Fibroblast of upper back skin (primary cell): ENCODE measurements around the gene COMP.

Experiments
- DNase-seq: peaks from one replicate; pipeline ENCODE4 v3.0.0-alpha.2; 2013

The COMP gene

DNA sequence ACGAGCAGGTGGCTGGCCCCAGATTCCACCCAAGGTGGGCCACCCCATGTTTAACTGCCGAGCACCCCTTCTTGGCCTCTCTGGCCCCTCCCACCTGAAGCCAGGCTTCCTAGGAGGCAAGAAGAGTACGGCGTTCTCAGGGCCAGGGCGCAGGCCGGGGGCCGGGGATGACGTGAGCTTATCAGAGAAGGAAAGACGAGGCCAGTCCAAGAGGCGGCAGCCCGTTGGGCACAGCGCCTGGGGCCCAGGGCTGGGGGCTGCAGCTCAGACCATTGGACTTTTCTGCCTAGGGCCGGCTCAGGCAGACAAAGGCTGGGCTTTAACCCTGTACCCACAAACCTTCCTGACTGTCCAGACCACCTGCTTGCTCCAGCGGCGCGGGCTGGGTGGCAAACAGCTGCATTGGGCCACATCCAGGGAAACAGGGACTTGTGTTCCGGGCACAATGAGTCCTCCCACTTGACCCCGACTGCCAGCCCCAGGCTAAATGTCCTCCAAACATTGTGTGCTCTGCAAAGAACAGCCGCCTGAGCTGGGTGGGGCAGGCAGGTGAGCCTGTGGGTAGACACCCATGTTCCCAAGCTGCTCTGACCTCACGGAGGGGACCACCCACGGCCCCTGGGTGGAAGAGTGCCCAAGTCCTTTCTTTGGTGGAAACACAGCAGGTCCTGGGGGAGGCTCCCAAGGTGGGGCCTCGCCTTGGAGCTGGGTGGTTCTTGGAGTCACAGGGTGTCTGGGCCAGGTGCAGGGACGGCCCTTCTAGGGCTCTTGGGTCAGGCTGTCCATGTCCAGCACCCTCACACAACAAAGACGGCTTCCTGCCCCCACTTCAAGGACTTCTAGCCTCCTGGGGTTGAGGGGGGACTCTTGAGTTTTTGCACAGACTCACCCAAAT lies 21.9 kb downstream of the COMP start:
- DNase-seq, result no peak

DNA sequence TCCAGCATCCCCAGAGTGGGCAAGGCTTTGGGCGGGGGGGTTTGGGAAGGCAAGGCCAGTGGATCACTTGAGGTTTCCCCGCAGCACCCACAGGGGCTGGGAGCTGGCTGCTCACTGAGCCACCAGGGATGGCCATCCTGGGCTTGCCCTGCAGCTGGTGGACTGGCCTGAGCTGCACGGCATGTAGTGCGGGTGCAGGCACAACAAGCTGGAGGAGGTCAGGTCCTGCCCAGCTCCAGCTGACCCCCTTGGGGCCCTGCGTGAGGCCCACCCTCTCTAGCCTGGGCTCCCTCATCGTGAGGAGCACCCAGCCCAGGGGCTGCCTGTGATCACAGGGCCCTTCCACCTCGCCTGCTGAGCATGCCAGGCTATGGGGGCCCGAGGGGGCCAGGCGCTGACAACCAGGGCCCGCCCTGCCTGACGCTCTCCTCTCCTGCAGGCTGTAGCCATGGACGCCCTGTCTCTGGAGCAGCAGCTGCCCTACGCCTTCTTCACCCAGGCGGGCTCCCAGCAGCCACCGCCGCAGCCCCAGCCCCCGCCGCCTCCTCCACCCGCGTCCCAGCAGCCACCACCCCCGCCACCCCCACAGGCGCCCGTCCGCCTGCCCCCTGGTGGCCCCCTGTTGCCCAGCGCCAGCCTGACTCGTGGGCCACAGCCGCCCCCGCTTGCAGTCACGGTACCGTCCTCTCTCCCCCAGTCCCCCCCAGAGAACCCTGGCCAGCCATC lies 22.9 kb downstream of the COMP start:
- no peak for DNase-seq

DNA sequence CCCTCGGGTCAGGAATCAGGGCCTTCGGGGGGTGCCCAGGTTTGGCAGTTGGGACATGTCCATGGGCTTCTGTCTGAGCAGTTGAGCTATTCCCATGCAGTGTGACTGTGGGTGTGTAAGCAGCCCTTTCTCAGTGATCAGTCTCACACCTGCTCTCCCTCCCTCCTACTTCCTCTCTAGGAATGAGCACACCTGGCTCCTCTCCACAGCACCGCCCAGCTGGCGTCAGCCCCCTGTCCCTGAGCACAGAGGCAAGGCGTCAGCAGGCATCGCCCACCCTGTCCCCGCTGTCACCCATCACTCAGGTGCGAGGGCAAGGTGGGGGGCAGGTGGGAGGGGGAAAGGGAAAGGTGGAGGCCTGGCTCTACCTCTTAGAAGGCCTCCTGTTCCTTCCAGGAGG lies 25.9 kb downstream of the COMP start:
- no peak for DNase-seq

DNA sequence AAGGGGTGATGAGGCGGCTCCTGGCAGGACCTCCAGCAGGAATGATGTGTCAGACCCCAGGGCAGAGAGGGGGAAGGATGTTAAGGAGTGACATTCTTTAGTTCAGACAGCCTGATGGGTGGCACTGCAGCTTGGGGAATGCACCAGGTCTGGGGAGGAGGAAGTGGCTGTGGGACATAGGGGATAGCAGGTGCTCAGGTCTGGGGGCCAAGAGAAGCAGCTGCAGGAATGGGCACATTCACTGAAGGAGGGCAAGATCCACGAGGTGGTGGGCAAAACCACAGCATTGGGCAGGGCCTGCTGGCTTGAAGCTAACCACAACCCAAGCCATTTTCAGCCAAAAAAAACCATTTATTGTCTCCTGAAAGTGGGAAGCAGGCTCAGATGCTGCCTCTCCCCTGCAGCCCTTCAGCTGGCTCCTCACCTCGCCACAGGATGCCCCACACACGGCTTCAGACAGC lies 26.5 kb downstream of the COMP start:
- DNase-seq, result peak; percentile 23

DNA sequence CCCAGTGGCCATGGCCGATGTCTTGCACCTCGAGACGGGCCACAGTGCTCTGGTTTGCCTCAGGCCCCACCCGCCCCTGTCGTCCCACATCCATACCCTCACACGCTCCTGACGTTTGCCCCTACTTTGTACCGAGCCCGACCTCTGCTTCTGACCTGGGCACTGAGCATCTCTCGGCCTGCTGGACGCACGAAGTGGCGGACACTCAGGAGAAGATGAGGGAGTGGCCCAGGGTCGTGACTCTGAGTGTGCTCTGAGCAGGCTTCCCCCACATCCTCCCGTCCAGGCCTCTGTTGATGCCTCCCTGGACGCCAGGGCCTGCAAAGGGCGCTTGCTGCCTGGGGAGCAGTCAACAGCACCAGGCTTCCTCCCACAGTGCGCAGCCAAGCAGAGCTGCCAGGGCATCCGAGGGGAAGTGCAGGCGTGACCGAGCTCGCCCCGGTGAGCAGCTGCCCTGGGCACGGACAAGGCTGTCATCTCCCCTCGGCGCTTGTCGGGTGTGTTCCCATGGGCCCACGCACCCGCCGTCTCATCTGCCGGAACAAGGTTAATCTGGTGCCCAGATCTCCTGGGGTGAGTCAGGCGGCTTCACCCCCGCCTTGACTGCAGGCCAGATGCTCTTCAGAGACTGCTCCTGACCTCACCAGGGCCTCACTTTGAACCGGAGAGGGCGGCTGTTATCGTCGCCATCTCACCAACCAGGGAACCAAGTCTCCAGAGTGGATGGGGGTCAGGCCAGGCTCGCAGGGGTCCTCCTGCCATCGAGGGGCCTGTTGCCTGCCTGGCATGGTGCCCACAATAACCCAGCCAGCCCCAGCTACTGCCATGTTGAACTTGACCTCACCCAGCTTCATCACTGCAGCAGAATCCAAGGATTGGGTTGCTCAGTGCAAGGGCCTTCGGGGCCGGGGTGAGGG lies 27.2 kb downstream of the COMP start:
- DNase-seq, result peak; percentile 34

DNA sequence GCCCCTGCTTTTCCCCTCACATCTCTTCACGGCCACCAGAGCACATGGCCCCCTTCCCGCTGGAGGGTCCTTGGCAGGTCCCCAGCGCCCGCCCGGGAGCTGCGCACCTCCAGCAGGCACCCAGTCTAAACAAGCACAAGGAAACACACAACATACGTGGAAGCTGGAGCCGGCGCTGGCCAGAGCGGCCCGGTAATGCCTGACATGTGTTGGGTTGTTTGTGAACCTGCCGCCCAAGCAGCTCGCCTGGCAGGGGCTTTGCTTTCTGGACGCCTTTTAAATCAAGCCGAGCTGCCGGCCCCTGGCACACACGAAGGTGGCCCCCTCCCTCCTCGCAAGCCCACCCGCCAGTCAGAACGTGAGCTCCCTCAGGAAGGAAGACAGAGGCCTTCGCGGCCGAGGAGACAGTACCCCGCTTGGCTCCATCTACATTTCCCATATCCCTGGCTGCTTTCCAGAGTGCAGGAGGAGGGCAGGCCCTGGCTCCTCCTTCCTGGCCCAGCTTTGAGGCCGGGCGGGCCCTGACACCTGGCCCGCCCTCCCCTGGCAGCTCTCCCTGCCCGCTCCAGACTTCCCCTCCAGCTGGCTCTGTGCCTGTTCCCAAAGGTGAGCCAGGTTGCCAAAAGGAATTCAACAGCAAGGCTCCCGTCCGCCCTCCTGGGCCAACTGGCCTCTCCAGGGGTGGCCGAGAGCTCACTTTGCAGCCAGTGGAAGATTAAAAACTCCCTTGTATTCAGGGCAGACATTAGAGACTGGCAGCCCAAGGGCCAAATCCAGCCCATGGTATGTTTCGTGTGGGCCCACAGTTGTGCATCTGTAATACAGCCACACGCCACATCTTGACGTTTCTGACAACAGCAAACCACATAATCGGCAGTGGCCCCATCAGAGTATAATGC lies 28.7 kb downstream of the COMP start:
- DNase-seq, result peak; percentile 54

DNA sequence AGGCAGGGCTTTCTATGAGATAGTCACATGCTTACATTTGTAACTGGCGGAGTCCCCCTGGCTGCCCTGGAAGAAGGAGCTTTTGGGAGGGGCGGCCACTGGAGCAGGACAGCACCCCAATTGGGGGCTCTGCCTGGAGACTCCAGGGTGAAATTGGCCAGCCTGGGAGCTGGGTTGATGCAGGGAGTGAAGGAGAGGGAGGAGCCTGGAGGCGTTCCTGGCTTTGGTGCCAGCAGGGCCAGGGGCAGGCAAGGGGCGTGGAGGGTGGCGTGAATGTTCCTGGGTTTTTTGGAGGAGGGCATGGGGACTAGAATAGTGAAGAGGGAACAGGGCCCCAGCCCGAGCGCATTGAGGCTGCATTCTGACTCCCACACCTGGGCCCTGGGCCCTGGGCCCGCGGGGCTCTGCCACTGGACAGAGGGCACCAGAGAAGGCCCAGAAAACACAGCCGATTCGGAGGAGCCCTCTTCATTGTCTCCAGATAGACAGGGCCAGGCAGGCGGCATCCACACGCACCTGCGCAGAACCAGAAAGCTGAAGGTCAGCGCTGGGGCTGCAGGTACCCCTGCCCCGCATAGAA lies 29.5 kb downstream of the COMP start:
- no peak for DNase-seq

DNA sequence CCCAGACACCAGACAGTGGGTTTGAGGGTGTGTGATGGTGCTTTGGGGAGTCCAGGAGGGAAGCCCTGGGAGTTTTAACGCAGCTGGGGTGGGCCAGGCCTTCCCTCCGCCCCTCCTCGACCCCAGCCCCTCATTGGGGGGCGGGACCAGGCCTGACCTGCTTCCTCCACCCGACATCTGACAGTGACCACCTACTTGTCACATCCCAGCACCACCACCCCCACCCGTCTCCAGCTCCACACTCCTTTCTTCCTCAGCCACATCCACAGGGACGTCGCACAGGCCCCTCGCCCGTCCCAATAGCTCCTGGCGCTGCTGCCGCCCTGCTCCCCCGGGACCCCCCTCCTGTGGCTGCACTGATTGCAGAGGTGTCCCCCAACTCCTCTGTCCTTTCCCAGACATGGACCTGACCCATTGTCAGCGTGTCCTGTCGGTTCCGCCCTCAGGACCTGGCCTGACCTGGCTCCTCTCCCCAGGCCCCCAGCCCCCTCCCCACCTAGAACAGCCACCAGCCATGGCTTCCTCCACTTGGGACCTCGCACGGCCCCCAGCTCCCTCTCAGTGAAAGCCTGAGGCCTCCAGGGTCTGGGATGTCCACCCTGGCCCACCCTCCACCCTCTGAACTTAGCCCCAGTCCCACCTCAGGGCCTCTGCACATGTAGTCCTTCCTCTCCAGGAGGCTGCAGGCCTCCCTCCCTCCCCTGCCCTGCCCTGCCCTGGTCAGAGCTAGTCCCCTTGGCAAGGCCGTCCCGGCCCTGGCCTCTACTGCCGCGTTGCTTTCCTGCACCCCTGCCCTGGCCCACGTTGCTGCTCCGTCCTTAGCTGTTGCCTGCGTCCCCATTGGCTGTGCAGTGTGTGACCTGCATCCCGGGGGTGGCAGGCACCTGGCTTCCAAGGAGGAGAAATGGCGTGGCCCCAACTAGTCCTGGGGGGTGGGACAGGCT lies 30.4 kb downstream of the COMP start:
- no peak for DNase-seq

DNA sequence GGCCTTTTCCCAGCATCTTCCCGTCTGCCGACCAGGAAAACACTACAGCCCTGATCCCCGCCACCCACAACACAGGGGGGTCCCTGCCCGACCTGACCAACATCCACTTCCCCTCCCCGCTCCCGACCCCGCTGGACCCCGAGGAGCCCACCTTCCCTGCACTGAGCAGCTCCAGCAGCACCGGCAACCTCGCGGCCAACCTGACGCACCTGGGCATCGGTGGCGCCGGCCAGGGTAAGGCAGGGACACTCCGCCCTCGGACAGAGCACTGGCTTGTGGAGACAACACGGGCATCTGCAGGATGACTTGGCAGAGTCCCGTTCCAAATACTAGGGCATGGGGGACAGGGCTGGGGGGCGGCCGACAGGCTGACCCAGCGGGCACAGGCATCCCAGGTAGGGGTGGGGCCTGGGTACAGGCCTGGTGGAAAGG lies 31.1 kb downstream of the COMP start:
- no peak for DNase-seq

DNA sequence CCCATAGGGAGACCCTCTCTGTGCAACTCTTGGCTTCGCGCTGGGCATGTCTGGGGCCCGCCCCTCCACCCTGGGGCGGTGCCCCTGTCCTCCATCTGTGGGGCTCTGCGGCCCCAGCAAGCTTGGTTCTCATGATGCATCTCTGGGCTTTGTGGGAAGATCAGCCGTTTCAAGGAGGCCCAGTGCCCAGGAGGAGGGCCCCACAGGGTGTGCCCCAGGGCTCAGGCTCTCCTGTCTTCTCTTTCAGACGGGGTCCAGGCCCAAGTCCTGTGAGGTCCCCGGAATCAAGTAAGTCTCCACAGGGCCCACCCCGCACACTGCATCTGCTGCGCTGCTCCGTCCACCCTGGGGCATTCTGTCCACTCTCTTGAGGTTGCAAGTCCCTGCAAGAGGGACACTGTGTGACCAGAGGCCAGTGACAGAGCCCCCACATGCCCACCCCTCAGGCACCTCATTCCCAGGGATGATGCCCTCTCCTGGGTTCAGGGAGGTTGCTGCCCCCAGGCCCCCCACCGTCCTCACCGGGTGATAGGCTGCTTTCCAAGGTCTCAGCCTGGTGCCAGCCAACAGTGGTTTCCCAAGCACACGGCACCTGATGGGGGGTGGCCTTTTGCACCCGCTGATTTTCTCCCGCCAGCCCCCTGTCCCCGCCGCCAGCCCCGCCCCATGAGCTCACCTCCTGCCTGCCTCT lies 31.7 kb downstream of the COMP start:
- DNase-seq, result no peak

DNA sequence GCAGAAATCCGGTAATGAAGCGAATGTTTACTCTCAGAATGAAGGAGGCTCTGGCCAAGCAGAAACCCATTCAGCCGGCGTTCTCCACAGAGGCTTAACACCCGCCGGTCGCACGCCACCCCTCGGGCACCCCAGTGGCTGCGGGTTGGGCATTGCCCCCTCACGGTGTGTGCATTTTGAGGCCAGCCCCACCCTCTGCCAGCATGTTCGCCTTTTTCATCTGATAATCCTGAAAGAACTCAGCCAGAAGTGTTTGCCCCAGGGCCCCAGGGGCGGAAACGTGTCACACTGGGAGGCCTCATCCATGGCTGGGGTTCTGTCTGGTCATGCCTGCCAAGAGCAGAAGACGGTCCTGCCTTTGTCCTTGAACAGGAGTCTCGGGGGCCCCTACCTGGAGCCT lies 34.2 kb downstream of the COMP start:
- DNase-seq, result no peak

DNA sequence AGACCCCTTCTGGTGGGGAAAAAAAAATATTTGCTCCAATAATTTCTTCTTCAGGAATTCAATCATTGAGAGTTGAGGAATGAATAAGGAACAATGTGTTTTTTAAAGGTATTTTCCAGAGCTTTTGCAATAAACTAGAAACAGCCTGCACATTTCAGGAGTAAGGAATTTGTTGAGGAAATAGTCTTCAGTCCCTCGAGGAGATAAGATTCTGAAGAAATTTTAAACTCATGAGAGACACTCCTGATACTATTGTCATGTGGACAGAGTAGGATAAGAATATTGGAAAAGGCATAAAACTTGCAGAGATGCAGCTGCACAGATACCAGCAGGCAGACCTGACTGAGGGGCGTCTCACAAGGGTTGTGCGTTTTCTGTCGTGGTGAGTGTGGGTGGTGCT lies 36.6 kb downstream of the COMP start:
- DNase-seq, result no peak

DNA sequence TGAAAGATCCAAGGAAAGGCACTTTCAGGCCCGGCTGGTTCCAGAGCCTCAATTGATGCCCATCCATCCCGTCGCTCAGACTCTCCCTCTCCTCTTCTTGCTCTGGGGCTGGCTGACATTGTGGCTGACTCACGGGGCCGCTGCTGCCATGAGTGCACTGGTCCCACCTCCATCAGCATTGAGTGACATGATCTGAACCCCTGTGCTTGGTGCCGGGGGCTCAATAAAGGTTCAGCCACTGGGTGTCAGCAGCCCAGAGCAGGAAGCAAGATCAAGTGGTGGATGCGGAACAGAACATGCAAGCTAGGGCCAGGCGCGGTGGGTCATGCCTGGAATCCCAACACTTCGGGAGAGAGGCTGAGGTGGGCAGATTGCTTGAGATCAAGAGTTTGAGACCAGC lies 39.5 kb downstream of the COMP start:
- DNase-seq, result no peak

DNA sequence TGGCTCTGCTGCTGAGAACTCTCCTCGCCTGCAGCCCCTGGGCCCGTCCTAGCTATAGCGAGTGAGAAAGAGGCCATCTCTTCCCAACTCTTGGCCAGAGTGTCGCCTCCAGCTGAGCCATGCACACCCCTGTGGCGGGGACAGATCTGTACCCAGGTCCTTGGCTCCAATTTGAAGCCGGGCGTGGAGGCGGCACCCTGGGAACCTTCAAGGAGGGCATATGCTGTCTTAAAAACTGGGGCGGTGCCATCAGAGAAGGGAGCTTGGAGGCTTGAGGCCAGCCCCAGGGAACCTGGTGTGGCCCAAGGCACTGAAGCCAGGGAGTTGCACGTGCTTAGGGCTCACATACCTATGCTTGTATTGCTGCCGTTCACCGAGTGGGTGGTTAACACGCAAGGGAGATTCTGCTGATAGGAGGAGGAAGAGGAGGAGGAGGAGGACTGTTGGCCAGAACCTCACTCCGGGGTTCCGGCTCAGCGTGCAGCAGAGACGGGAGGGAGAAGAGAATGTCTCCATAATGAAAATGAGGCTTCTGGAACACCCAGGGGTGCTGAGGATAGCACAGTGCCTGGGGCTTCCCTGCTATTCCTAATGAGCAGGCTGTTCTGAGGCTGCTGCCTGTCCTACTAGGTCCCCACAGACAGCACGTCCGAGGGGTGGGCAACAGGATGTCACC lies 40.7 kb downstream of the COMP start:
- no peak for DNase-seq

DNA sequence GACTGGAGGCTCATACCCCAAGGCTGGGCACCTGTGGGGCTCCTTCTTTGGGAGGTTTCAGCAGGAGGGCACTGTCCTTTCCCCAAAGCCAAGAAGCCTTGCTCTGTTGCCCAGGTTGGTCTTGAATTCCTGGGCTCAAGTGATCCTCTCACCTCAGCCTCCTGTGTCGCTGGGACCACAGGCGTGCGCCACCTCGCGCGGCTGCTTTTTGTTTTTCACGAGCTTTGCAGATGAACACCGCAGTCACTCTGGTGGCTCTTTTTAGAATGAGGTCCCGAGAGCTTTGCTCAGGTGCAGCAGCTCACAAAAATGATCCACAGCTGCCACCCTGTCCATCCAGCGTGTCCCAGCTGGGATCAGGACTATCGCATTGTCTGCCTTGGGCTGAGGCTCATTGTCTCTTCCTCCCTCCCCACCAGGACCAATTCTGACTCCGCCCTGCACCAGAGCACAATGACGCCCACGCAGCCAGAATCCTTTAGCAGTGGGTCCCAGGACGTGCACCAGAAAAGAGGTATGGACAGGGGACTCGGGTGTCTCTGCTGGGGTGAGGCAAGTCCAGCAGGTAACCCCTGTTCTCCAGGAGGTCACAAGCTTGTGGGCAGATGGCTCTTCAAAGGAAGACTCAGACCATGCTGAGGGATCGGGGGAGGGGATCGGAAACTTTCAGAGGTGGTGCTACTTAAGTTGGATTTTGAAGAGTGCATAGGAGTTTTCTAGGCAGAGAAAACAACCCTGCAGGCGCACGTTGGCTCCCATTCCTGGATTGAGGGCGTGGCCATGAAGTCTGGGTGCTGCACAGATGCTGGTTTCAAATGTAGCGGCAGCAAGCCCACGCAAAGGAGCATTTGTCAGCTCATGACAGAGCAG lies 41.5 kb downstream of the COMP start:
- no peak for DNase-seq

DNA sequence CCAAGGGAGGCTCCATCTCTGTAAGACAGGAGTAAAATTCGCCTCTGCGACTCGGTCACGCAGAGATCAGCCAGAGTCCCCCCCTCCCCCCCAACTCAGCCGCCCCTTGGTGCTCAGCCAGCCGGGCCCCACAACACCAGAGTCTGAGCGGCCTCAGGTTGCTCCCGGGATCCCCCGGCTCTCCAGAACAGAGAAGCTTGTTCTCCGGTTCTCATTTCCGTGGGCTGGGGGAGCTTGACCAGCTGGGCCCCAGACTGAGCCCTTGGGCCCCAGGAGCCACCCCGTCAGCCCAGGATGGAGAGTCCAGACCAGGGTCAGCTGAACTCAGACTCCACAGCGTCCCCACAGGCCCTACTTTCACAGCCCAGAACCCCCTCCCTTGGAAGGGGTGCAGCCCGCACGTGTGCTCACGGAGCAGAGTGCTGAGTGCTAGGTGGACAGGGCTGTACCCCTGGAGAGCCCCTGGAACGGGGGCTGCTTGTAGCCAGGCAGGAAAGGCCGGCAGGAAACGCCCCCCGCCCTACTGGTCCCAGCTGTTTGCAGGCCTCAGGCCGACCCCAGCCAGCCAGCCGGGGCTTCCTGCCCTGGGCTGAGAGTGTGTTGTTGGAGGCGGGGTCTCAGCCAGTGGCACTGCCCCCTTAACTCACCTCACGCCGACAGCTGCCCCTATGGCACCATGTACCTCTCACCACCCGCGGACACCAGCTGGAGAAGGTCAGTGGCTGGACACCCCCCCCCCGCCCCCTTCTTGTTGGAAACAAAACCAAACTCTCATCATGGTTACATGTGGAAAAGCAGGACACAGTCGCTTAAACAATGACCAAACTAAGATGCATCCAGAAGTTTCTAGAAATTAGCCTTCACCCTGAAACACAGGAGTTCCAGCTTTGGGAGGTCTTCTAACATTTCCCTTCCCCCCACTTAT lies 44.4 kb downstream of the COMP start:
- DNase-seq, result no peak

DNA sequence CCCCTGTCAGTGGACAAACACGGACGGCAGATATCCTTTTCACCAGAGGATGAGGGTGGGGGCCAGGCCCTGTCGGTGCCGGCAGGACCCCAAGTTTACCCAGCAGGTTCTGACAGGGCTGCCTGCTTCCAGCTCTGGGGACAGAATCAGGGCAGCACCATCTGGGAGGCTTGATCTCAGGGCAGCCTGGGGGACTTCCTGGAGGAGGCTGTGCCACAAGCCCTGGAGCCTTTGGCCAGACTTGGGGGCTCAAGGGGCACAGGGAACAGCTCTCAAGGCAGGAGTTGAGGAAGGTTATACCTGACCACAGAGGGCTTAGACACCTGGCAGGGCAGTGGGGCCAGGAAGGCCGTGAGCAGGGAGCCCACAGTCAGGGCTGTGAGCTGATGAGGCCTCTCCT lies 45.2 kb downstream of the COMP start:
- DNase-seq, result no peak
